RWPE1 (cell line): ENCODE measurements around the gene NSG2.

Source experiments
- CTCF ChIA-PET: fragments of 350-600 bp; sonication (Branson Sonifier 250); formaldehyde crosslinking; extraction: SDS; loops from one replicate; lab custom pipeline; 2021; lab: Yijun Ruan, JAX
- POLR2A ChIA-PET: fragments of 400-600 bp; formaldehyde crosslinking; extraction: SDS; loops from one replicate; lab custom pipeline; 2020; ENCODE audit warnings: antibody characterized with exemption; ENCODE audit not compliant: low non-redundant PET; lab: Yijun Ruan, JAX
- DNase-seq: peaks from one replicate; pipeline ENCODE4 v3.0.0; 2012; ENCODE audit warnings: low spot score
- H3K27ac ChIP-seq: fragments of 450-650 bp; 2 replicates; pipeline ENCODE4 v1.5.1; 2017
- TF ChIP-seq, protein P1 (sequence below): fragments of 450-650 bp; conservative IDR thresholded peaks from 2 replicates; pipeline ENCODE4 v1.5.1; 2017; ENCODE audit warnings: low read depth, mild to moderate bottlenecking

NSG2 gene

GRCh38 chr5:174057206-174057605 is 11.7 kb downstream of the NSG2 start:
- no peak for DNase-seq
- H3K27ac ChIP-seq = no peak overlapping the region
- ChIA-PET CTCF (interaction anchor here (0.6 to 0.7 kb wide), 2 partner anchors 13 to 1031 kb away, joined by 3 to 5 read pairs; no protein-coding TSS in a partner anchor), POLR2A (no interaction called here)
- TF ChIP-seq, protein P1, sequence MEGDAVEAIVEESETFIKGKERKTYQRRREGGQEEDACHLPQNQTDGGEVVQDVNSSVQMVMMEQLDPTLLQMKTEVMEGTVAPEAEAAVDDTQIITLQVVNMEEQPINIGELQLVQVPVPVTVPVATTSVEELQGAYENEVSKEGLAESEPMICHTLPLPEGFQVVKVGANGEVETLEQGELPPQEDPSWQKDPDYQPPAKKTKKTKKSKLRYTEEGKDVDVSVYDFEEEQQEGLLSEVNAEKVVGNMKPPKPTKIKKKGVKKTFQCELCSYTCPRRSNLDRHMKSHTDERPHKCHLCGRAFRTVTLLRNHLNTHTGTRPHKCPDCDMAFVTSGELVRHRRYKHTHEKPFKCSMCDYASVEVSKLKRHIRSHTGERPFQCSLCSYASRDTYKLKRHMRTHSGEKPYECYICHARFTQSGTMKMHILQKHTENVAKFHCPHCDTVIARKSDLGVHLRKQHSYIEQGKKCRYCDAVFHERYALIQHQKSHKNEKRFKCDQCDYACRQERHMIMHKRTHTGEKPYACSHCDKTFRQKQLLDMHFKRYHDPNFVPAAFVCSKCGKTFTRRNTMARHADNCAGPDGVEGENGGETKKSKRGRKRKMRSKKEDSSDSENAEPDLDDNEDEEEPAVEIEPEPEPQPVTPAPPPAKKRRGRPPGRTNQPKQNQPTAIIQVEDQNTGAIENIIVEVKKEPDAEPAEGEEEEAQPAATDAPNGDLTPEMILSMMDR = no peak

DNA sequence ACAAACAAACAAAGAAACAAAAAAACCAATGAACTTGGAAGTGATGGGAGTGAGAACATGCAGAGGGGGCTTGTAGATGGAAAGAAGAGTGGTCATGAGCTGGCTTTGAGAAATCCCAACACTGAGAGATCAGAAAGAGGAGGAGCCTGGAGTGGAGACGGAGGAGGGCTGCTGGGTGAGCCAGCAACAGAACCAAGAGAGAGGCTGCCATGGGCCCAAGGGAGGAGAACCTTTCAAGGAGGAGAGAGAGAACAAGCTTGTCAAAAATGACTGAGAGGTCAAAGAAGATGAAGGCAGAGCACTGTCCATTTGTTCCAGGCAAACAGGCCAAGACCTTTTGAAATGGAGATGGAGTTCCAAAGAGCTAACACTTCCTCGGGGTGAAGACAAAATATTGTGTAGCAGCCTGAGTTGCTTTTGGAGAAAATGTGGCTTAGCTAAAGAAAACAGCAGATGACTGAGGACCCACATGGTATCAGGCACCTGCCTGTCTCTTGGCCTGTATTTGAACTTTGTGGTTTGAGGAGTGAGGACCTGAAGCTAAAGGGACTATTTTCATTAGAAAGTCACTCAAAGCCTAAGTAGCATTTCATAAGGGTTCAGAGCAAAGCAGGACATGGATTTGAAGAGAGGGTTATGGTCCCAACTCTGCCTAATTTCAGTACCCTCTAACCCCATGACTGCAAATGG is 13.1 kb downstream of the NSG2 start:
- no peak for DNase-seq
- ChIA-PET CTCF (interaction anchor here (0.7 kb wide), 1 partner anchor 253 kb away, joined by 7 read pairs; no protein-coding TSS in a partner anchor), POLR2A (no interaction called here)
- TF ChIP-seq, protein P1 = no peak
- H3K27ac ChIP-seq = no peak overlapping the region

- TF ChIP-seq, protein P1 = no peak
- ChIA-PET POLR2A (no interaction called here), CTCF (interaction anchor here (0.6 kb wide), 1 partner anchor 809 kb away, joined by 3 read pairs; no protein-coding TSS in a partner anchor)
- DNase-seq = no peak
- H3K27ac ChIP-seq = no peak overlapping the region
These were observed 13.7 kb downstream of the NSG2 start for GRCh38 chr5:174059247-174059646.

DNA sequence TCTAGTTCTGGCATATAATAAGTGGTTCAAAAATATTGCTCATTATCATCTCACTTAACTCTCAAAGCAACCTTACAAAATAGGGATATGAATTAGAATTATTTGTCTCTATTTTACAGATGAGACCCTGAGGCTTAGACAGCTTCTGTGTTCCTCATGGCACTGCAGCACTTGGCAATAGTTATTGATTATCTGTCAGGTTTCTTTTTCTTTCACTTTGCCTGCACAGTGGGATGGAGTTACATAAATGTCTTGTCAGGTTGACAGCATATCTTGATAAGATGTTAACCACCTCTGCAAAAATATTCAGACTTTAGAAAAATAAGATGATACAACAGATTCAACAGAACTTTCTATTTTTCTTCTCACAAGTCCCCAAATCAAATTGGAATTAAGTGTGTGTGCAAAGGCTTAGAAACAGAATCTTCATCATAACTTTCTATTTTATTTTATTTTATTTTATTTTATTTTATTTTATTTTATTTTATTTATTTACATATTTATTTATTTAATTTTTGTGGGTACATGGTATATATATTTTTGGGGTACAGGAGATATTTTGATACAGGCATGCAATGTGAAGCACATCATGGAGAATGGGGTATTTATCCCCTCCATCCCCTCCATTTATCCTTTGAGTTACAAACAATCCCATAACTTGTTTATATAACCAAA is 17.7 kb downstream of the NSG2 start:
- no peak for DNase-seq
- ChIA-PET CTCF (no interaction called here), POLR2A (no interaction called here)
- no peak overlapping the region for H3K27ac ChIP-seq
- TF ChIP-seq, protein P1 = no peak

- ChIA-PET POLR2A (no interaction called here), CTCF (interaction anchor here (0.7 kb wide), 1 partner anchor 101 kb away, joined by 4 read pairs; no protein-coding TSS in a partner anchor)
- no peak overlapping the region for H3K27ac ChIP-seq
- DNase-seq = no peak
- TF ChIP-seq, protein P1 = no peak
These were observed 18.7 kb downstream of the NSG2 start for GRCh38 chr5:174064171-174064570.

DNA sequence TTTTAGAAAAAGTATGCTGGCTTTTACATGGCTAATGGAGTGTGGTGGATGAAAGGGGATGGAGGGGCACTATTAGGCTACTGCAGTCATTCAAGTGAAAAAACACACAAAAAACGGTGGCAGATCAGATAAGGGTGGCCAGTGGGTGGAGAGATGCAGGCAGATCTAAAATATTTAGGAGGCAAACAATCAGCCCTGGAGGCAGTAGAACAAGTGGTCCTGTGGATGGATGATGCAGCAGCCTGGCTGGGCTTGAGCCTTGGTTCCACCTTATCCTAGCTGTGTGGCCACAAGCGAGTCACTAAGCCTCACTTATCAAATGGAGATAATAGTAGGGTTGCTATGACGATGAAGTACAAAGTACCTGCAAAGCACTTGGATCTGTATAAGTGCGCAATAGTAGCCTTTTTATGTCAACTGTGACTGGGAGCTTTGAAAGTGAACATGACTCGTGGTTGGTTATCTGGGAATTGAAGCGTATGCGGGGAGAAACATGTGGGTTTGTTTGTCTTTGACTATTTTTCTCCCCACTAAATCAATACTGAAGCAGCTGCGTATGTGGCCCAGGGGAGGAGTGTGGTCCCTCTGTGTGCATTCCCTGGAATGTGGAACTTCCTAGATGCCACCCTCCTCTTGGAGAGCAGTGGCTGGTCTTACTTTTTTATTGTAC is 20.2 kb downstream of the NSG2 start:
- TF ChIP-seq, protein P1 = no peak
- no peak overlapping the region for H3K27ac ChIP-seq
- CTCF ChIA-PET = interaction anchor here (0.8 kb wide), 1 partner anchor 247 kb away, joined by 4 read pairs; no protein-coding TSS in a partner anchor
- POLR2A ChIA-PET = no interaction called here
- DNase-seq = no peak
